ENCODE measurements around the gene SNX24.

SNX24 gene

GRCh38 chr5:122919969-122920368, 74.6 kb downstream of the SNX24 start:
- DNase-seq (ENCODE audit: low read depth in 2 of 2): no peak

GRCh38 chr5:122921826-122922225, 76.4 kb downstream of the SNX24 start:
- no peak for DNase-seq (ENCODE audit: low read depth in 2 of 2)

- no peak for DNase-seq (ENCODE audit: low read depth in 2 of 2)
These were observed 78.8 kb downstream of the SNX24 start for GRCh38 chr5:122924203-122924602.

- DNase-seq (ENCODE audit: low read depth in 2 of 2): no peak
These were observed 79.4 kb downstream of the SNX24 start for GRCh38 chr5:122924719-122925395.

GRCh38 chr5:122929001-122929400, 83.6 kb downstream of the SNX24 start:
- no peak for DNase-seq (ENCODE audit: low read depth in 2 of 2)

GRCh38 chr5:122929980-122930379, 84.6 kb downstream of the SNX24 start:
- no peak for DNase-seq (ENCODE audit: low read depth in 2 of 2)

- no peak for DNase-seq (ENCODE audit: low read depth in 2 of 2)
These were observed 88.5 kb downstream of the SNX24 start for GRCh38 chr5:122933956-122934355.

GRCh38 chr5:122936088-122936487, 90.7 kb downstream of the SNX24 start:
- DNase-seq (ENCODE audit: low read depth in 2 of 2): no peak

- no peak for DNase-seq (ENCODE audit: low read depth in 2 of 2)
These were observed 92.5 kb downstream of the SNX24 start for GRCh38 chr5:122937914-122938313.

GRCh38 chr5:122940890-122941289, 95.5 kb downstream of the SNX24 start:
- DNase-seq (ENCODE audit: low read depth in 2 of 2): no peak

- DNase-seq (ENCODE audit: low read depth in 2 of 2): no peak
These were observed 96.3 kb downstream of the SNX24 start for GRCh38 chr5:122941737-122942136.

- no peak for DNase-seq (ENCODE audit: low read depth in 2 of 2)
These were observed 96.9 kb downstream of the SNX24 start for GRCh38 chr5:122942164-122942914.

- DNase-seq (ENCODE audit: low read depth in 2 of 2): no peak
These were observed 97.8 kb downstream of the SNX24 start for GRCh38 chr5:122943050-122943698.

- no peak for DNase-seq (ENCODE audit: low read depth in 2 of 2)
These were observed 98.6 kb downstream of the SNX24 start for GRCh38 chr5:122944051-122944450.

- no peak for DNase-seq (ENCODE audit: low read depth in 2 of 2)
These were observed 102.0 kb downstream of the SNX24 start for GRCh38 chr5:122947372-122947771.

- no peak for DNase-seq (ENCODE audit: low read depth in 2 of 2)
These were observed 102.4 kb downstream of the SNX24 start for GRCh38 chr5:122947772-122948171.

- no peak for DNase-seq (ENCODE audit: low read depth in 2 of 2)
These were observed 102.9 kb downstream of the SNX24 start for GRCh38 chr5:122948319-122948718.

GRCh38 chr5:122951658-122952057, 106.2 kb downstream of the SNX24 start:
- DNase-seq (ENCODE audit: low read depth in 2 of 2): no peak

- DNase-seq (ENCODE audit: low read depth in 2 of 2): no peak
These were observed 109.3 kb downstream of the SNX24 start for GRCh38 chr5:122954719-122955118.

GRCh38 chr5:122957457-122957856, 112.0 kb downstream of the SNX24 start:
- no peak for DNase-seq (ENCODE audit: low read depth in 2 of 2)

- no peak for DNase-seq (ENCODE audit: low read depth in 2 of 2)
These were observed 114.5 kb downstream of the SNX24 start for GRCh38 chr5:122959740-122960445.

- DNase-seq (ENCODE audit: low read depth in 2 of 2): no peak
These were observed 117.9 kb downstream of the SNX24 start for GRCh38 chr5:122963305-122963704.

Measured in fibroblast of skin of left biceps (primary cell).